GM19467 (cell line): ENCODE results near the gene LIPT1.
"Not testable (repeated sequence)": the region's sequence is repeated elsewhere in the genome, so short reads cannot be mapped to it uniquely, and the experiment has no call there.

ENCODE experiments used
- ATAC-seq: cut with Tn5 transposase; IDR thresholded peaks from one replicate; pipeline ENCODE4 v1.9.1; 2021; ENCODE audit warnings: mild to moderate bottlenecking, moderate library complexity; ENCODE audit not compliant: unreplicated experiment

Gene LIPT1

DNA sequence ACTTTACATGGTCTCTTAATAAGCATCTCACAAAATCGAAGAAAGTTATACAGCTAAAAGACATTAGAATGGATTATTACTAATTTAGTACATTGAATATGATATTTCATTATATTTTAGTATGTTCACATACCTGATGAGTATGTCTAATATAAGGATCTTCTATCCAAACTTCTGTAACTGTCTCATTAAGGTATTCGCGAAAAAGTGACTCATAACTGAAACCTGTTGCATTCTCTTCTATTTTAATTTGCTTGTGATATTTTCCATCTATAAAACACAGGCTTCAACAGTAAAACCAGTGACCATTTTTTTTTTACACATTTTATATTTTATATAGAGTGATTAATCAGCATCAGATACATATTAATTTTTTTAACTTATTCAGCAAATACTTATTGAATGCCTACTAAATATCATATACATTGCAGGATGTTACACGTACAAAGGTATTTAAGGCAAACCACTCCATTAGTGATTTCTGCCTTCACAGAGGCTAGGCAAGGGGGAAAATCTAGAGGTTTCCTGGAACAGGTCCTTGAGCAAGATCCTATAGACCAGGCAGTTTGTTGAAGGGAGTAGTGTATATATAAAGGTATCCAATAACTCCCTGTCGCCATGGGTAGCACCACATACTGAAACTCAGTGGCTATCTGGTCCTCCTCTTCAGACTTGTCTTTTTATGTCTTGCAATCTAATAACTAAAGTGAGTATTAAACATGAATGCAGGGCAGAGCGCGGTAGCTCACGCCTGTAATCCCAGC is 16.8 kb downstream of the LIPT1 start:
- no peak for ATAC-seq

DNA sequence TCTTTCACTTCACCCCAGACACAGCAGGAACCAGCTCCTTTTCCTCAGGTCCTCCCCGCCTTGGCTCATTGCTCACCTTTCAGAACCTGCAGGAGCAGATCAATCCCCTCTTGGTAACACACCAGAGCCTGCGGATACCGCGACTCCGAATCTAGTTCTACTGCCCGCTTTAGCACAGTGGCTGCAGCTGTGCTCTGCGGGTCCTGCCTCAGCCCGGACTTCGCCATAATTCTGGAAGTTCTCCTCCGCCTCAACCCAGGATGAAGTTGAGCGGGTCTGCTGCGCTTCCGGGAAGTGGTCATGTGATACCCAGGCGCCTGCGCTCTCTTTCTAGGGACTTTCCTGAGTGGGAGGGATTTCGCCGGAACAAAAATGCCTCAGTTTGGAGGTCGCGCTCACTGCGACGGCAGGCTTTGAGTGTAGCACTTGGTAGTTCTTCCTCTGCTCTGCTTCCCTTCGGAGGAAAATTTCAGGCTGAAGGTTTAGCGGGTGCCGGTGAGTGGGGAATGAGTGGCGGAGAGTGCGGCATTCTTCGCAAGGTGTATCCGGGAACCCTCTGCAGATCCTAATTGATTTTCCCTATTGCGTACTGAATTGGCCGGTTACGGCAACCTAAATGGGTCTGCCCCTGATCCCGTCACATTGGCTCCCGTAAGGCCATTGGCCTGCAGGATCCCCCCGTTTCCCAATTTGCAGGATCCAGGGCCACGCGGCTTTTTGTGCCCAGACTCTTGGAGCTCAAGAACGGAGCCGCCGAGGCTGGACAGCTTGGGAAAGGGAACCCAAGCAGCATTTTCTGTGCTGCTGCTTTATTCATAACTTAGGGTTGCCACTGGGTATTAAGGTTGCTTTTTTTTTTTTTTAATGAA is 26.2 kb downstream of the LIPT1 start, which contains the start of the genes MITD1 and MRPL30:
Gene MITD1, minus strand, starts transcription at position 304 of the 869 bp plus-strand sequence. Its CDS starts 77 bp downstream, at position 227.
Gene MRPL30, plus strand, starts transcription at position 430 of the 869 bp plus-strand sequence. CDS start 5,020 bp downstream, outside the sequence.
- ATAC-seq = peak; percentile 88

GRCh38 chr2:99181624-99182000 is 26.8 kb downstream of the LIPT1 start:
- no peak for ATAC-seq

DNA sequence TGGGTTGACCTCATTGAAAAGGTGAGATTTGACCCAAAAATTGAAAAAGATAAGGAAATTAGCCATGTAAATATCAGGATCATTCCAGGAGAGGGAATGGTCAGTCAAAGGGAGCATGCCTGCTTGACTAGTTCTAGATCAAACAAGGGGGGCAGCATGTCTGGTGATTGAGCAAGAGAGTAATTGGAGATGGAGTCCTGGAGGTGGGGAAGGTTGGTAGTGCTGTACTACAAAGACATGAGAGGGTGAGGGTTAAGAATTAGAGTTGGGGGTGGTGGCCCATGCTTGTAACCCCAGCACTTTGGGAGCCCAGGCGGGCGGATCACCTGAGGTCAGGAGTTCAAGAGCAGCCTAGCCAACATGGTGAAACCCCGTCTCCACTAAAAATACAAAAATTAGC is 28.3 kb downstream of the LIPT1 start:
- no peak for ATAC-seq

DNA sequence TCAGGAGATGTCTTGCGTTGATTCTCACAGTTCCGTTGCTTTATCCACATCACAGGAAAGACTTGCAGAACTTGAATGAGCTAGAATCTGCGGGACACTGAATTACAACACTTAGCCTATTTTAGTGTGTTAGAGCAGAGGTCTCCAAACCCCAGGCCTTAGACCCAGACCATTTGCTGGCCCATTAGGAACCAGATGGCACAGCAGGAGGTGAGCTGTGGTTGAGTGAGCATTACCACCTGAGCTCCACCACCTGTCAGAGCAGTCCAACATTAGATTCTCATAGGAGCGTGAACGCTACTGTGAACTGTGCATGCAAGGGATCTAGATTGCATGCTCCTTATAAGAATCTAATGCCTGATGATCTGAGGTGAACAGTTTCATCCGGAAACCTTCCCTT is 30.0 kb downstream of the LIPT1 start:
- ATAC-seq = no peak

GRCh38 chr2:99187011-99187410 is 32.2 kb downstream of the LIPT1 start:
- no peak for ATAC-seq

DNA sequence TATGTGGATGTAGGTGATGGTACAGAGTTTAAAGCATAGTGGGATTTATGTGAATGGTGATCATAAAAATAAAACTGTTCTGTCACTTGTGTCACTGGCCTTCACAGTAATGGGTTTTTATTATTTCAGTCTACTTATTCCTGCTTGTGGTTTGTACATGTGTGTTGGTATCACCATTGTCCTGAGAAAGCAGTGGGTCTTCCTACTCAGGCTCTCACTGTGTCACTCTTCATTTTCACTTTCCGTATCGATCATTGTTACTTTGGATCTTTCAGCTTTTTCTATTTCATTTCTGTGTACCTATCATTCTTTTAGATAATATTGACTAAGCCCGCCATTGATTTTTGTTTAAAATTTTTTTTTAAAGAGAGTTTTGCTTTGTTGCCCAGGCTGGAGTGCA is 33.6 kb downstream of the LIPT1 start:
- ATAC-seq = no peak

GRCh38 chr2:99190548-99190947 is 35.8 kb downstream of the LIPT1 start:
- ATAC-seq = no peak

- not testable (repeated sequence) for ATAC-seq
Observed at GRCh38 chr2:99192364-99192763, 37.6 kb downstream of the LIPT1 start.

GRCh38 chr2:99198103-99198841 is 43.5 kb downstream of the LIPT1 start:
- no peak for ATAC-seq

DNA sequence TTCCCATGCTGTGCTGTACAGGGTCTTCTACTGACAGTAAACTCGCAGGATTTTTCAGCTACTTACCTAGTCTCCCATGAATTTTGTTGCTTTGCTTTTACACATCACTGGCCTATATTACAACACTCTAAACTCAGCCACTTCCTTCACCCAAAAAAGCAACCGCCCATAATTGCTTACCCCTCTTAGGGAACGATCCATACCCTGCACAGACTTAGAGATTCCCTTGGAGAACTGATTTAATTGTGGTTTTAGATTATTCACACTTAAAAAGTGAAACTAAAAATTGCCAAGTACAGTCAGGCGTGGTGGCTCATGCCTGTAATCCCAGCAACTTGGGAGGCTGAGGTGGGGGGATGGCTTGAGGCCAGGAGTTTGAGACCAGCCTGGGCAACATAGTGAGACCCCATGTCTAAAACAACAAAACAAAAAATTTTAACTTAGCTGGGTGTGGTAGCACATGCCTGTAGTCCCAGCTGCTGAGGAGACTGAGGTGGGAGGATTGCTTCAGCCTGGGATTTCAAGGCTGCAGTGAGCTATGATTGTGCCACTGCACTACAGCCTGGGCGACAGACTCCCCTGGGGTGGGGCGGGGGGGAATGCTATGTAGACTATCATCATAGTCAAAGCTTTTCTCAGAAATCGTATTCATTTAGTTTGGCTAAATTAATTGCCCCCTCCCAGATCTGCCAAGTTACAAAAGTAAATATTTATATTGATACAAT is 45.5 kb downstream of the LIPT1 start:
- ATAC-seq = no peak

- no peak for ATAC-seq
Observed at GRCh38 chr2:99201959-99202678, 47.4 kb downstream of the LIPT1 start.

GRCh38 chr2:99205491-99205890 is 50.7 kb downstream of the LIPT1 start:
- ATAC-seq = no peak
